GM06990 (cell line): ENCODE data around the gene GOLGA7B.

Experiments used
- DNase-seq: peaks from one replicate; pipeline ENCODE4 v3.0.0-alpha.2; 2011; ENCODE audit not compliant: insufficient read length; ENCODE audit errors: extremely low read depth
- H3K27me3 ChIP-seq: replicated peaks from 2 replicates; pipeline ENCODE4 v1.6.0; 2011; ENCODE audit warnings: low read length; ENCODE audit not compliant: control insufficient read depth, insufficient read depth
- H3K36me3 ChIP-seq: 2 replicates; pipeline ENCODE4 v1.5.1; 2011; ENCODE audit warnings: low read length; ENCODE audit not compliant: control insufficient read depth, insufficient read depth
- H3K4me3 ChIP-seq: replicated peaks from 2 replicates; pipeline ENCODE4 v1.5.1; 2011; ENCODE audit warnings: low read depth, mild to moderate bottlenecking, control low read depth, low read length
- CTCF ChIP-seq: IDR thresholded peaks from 2 replicates; pipeline ENCODE4 v1.5.1; 2011; ENCODE audit warnings: low read length, control low read depth, mild to moderate bottlenecking, inconsistent platforms; ENCODE audit not compliant: insufficient read depth, poor library complexity, severe bottlenecking

GOLGA7B gene

GRCh38 chr10:97891497-97892167 lies 42.0 kb downstream of the GOLGA7B start:
- Histone ChIP-seq H3K4me3 (no peak overlapping the region), H3K27me3 (no peaks in the 10 kb centered on the region; the same call in none of the 2 replicates), H3K36me3 (no peaks in the 10 kb centered on the region)
- no peak for TF ChIP-seq CTCF
- no peak for DNase-seq

- H3K4me3 ChIP-seq = no peak overlapping the region
- DNase-seq = no peak
- no peak for TF ChIP-seq CTCF
- H3K36me3 ChIP-seq = no peaks in the 10 kb centered on the region
- no peaks in the 10 kb centered on the region; the same call in none of the 2 replicates for H3K27me3 ChIP-seq
Observed at GRCh38 chr10:97892506-97892905, 42.9 kb downstream of the GOLGA7B start.

GRCh38 chr10:97892939-97893338 lies 43.3 kb downstream of the GOLGA7B start:
- H3K36me3 ChIP-seq = no peaks in the 10 kb centered on the region
- H3K4me3 ChIP-seq = no peak overlapping the region
- no peaks in the 10 kb centered on the region; the same call in none of the 2 replicates for H3K27me3 ChIP-seq
- TF ChIP-seq CTCF = no peak
- no peak for DNase-seq

GRCh38 chr10:97894092-97894491 lies 44.4 kb downstream of the GOLGA7B start:
- no peak for DNase-seq
- no peak overlapping the region for H3K4me3 ChIP-seq
- no peak for TF ChIP-seq CTCF
- H3K27me3 ChIP-seq = no peaks in the 10 kb centered on the region; the same call in none of the 2 replicates
- H3K36me3 ChIP-seq = no peaks in the 10 kb centered on the region

GRCh38 chr10:97895084-97895483 lies 45.4 kb downstream of the GOLGA7B start:
- H3K27me3 ChIP-seq = peaks cover 2% of the 10 kb centered on the region
- no peak for TF ChIP-seq CTCF
- no peak overlapping the region for H3K4me3 ChIP-seq
- no peak for DNase-seq
- H3K36me3 ChIP-seq = no peaks in the 10 kb centered on the region

GRCh38 chr10:97895915-97896314 lies 46.3 kb downstream of the GOLGA7B start:
- DNase-seq = no peak
- no peak overlapping the region for H3K4me3 ChIP-seq
- peaks cover 2% of the 10 kb centered on the region for H3K27me3 ChIP-seq
- H3K36me3 ChIP-seq = no peaks in the 10 kb centered on the region
- no peak for TF ChIP-seq CTCF
